Measurements from ENCODE around the gene ETV3L.

Gene ETV3L

DNA sequence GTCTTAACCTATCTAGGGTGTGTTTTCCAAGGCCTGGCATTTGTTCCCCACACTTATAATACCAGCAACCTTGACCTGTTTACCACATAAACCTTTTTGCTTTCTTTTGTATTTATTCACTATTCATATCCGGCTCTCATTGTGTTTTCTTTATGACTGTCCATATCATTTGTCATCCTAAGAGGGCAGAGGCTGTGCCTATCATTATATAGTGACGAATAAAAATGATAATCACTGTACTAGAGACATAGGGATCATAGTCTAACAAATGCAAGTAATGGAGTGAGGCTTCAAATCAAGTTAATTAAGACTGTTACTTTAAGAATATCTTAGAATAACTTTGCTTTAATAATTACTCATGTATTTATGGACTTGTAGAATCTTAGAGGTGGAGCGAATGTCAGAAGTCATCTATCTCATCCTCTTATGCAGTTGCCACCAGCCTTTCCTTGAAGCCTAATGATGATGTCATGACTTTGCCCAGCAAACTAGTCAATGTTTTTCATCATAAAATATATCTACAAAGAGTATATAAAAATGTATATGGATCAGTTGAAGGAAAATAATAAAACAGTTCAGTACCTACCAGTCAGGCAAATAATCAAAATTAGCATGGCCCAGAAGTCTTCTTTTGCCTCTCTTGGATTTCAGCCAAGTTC lies 43.3 kb upstream of the ETV3L start:
- TF ChIP-seq, protein P1, sequence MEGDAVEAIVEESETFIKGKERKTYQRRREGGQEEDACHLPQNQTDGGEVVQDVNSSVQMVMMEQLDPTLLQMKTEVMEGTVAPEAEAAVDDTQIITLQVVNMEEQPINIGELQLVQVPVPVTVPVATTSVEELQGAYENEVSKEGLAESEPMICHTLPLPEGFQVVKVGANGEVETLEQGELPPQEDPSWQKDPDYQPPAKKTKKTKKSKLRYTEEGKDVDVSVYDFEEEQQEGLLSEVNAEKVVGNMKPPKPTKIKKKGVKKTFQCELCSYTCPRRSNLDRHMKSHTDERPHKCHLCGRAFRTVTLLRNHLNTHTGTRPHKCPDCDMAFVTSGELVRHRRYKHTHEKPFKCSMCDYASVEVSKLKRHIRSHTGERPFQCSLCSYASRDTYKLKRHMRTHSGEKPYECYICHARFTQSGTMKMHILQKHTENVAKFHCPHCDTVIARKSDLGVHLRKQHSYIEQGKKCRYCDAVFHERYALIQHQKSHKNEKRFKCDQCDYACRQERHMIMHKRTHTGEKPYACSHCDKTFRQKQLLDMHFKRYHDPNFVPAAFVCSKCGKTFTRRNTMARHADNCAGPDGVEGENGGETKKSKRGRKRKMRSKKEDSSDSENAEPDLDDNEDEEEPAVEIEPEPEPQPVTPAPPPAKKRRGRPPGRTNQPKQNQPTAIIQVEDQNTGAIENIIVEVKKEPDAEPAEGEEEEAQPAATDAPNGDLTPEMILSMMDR (IDR thresholded peaks at IDR 0.05; ENCODE audit: low read depth, low read length) = no peak
- no peak overlapping the region for H3K27ac ChIP-seq
- no peak for DNase-seq
- H3K36me3 ChIP-seq = no peaks in the 10 kb centered on the region; the same call in 1 of the 2 replicates
- no peak overlapping the region for H3K4me3 ChIP-seq (ENCODE audit: low read depth, low read length)
- no peaks in the 10 kb centered on the region for H3K27me3 ChIP-seq (ENCODE audit: insufficient read depth, low read depth, severe bottlenecking)
- H3K9me3 ChIP-seq (ENCODE audit: severe bottlenecking) = no peaks in the 10 kb centered on the region

- Histone ChIP-seq H3K36me3 (no peaks in the 10 kb centered on the region; the same call in 1 of the 2 replicates), H3K27ac (no peak overlapping the region), H3K27me3 (ENCODE audit: insufficient read depth, low read depth, severe bottlenecking) (no peaks in the 10 kb centered on the region), H3K9me3 (ENCODE audit: severe bottlenecking) (no peaks in the 10 kb centered on the region), H3K4me3 (ENCODE audit: low read depth, low read length) (no peak overlapping the region)
- TF ChIP-seq, protein P1 (IDR thresholded peaks at IDR 0.05; ENCODE audit: low read depth, low read length) = no peak
- no peak for DNase-seq
Observed at GRCh38 chr1:157142201-157142600, 42.6 kb upstream of the ETV3L start.

DNA sequence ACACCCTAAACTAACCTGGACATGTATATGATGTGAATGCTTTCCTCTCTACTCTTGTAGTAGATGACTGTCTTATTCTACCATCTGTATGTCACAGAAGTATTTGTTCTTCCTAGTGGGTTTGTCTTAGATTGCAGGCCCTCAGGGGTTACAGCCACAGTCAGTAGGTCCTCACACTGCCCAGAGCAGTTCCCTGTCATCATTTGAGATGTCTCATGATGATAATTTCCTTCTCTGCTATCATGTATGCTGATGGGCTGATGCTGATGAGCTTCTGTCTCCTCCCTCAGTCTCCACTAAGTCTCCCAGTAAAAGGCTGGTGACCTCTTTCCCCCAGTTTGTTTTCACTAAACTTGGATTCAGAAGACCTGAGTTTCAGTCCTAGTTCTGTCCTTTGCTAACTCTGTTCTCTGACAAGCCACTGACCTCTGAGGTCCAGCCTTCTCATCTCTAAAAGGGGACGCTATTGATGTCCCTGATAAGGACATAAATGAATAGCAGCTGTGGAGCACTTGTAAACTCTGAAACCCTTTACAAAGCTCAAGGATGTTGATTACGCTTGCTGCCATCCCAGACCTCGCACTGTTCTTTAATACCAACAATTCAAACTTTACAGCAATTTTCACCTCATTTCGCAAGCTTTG lies 41.7 kb upstream of the ETV3L start:
- no peak for DNase-seq
- TF ChIP-seq, protein P1 (IDR thresholded peaks at IDR 0.05; ENCODE audit: low read depth, low read length) = no peak
- no peak overlapping the region for H3K4me3 ChIP-seq (ENCODE audit: low read depth, low read length)
- H3K9me3 ChIP-seq (ENCODE audit: severe bottlenecking) = no peaks in the 10 kb centered on the region
- no peaks in the 10 kb centered on the region; the same call in 1 of the 2 replicates for H3K36me3 ChIP-seq
- H3K27me3 ChIP-seq (ENCODE audit: insufficient read depth, low read depth, severe bottlenecking) = no peaks in the 10 kb centered on the region
- no peak overlapping the region for H3K27ac ChIP-seq

DNA sequence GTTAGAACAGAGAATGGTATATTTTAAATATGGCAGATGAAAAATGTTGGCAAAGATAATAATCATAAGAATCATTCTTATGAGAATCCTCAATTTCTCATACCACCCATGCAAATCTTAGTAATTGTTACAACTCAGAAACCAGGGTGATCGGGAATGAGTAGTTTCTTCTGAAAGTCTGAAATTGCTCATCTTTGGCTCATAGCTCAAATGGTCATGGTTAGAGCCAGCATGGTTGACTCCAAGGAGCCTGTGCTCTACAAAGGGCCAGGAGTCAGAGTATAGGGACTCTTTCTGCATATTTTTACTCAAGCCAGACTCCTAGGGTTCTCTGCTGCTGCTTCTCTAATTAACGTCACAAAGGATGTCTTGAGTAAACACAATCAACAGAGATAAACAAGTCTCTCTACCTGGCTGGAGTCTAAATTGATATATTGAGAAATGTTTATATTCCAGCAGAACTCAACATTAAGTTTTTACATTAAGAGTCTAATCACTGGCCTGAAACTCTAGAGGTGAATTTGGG lies 40.5 kb upstream of the ETV3L start:
- TF ChIP-seq, protein P1 (IDR thresholded peaks at IDR 0.05; ENCODE audit: low read depth, low read length) = no peak
- H3K27ac ChIP-seq = no peak overlapping the region
- no peak for DNase-seq
- H3K9me3 ChIP-seq (ENCODE audit: severe bottlenecking) = no peaks in the 10 kb centered on the region
- H3K4me3 ChIP-seq (ENCODE audit: low read depth, low read length) = no peak overlapping the region
- H3K36me3 ChIP-seq = peaks cover 10% of the 10 kb centered on the region
- H3K27me3 ChIP-seq (ENCODE audit: insufficient read depth, low read depth, severe bottlenecking) = no peaks in the 10 kb centered on the region

GRCh38 chr1:157139052-157139715 lies 39.6 kb upstream of the ETV3L start:
- H3K9me3 ChIP-seq (ENCODE audit: severe bottlenecking) = no peaks in the 10 kb centered on the region
- peak; percentile 50 for DNase-seq
- peaks cover 20% of the 10 kb centered on the region for H3K36me3 ChIP-seq
- H3K27me3 ChIP-seq (ENCODE audit: insufficient read depth, low read depth, severe bottlenecking) = no peaks in the 10 kb centered on the region
- TF ChIP-seq, protein P1 (IDR thresholded peaks at IDR 0.05; ENCODE audit: low read depth, low read length) = no peak
- peak overlapping the region; percentile 87 for H3K27ac ChIP-seq
- peak overlapping the region; percentile 97 for H3K4me3 ChIP-seq (ENCODE audit: low read depth, low read length)
